ENCODE data around the gene IKZF1. TPM values are rescaled to one million over a fixed set of nuclear protein-coding genes. Genes with fewer than 3 reads are reported as not detected.

IKZF1 gene
- total RNA-seq, 1 donor from 2014 or later, result 44.9 TPM

GRCh38 chr7:50416527-50417182, 112.1 kb downstream of the IKZF1 start:
- TF ChIP-seq CTCF (IDR thresholded peaks at IDR 0.05), result no peak
- no peak for TF ChIP-seq POLR2AphosphoS5 (IDR thresholded peaks at IDR 0.05; ENCODE audit: insufficient read depth in 1 of 2, low read depth in 1 of 2)
- TF ChIP-seq POLR2A (IDR thresholded peaks at IDR 0.05), result no peak
- Histone ChIP-seq H3K9me3 (no peaks in the 10 kb centered on the region), H3K36me3 (no peaks in the 10 kb centered on the region), H3K4me3 (no peak overlapping the region), H3K27ac (no peak overlapping the region), H3K27me3 (no peaks in the 10 kb centered on the region), H3K4me1 (no peaks in the 10 kb centered on the region)
- no peak for DNase-seq (ENCODE audit: extremely low spot score in 2 of 2)
- intact Hi-C loops (cut with DNase I), result no loop called here

GRCh38 chr7:50418086-50418515, 113.6 kb downstream of the IKZF1 start:
- Histone ChIP-seq H3K27me3 (no peaks in the 10 kb centered on the region), H3K9me3 (no peaks in the 10 kb centered on the region), H3K4me3 (no peak overlapping the region), H3K4me1 (no peaks in the 10 kb centered on the region), H3K27ac (no peak overlapping the region), H3K36me3 (no peaks in the 10 kb centered on the region)
- TF ChIP-seq POLR2A (IDR thresholded peaks at IDR 0.05) (no peak), POLR2AphosphoS5 (IDR thresholded peaks at IDR 0.05; ENCODE audit: insufficient read depth in 1 of 2, low read depth in 1 of 2) (no peak), CTCF (IDR thresholded peaks at IDR 0.05) (peak; percentile 44 to 60 (median 53))
- DNase-seq (ENCODE audit: extremely low spot score in 2 of 2), result no peak
- intact Hi-C loops (cut with DNase I), result no loop called here

- intact Hi-C loops (cut with DNase I), result no loop called here
- no peaks in the 10 kb centered on the region for H3K36me3 ChIP-seq
- no peak for TF ChIP-seq POLR2AphosphoS5 (IDR thresholded peaks at IDR 0.05; ENCODE audit: insufficient read depth in 1 of 2, low read depth in 1 of 2)
- no peak for TF ChIP-seq CTCF (IDR thresholded peaks at IDR 0.05)
- no peak for TF ChIP-seq POLR2A (IDR thresholded peaks at IDR 0.05)
- H3K4me1 ChIP-seq, result no peaks in the 10 kb centered on the region
- no peak overlapping the region for H3K4me3 ChIP-seq
- no peaks in the 10 kb centered on the region for H3K27me3 ChIP-seq
- no peak overlapping the region for H3K27ac ChIP-seq
- no peak for DNase-seq (ENCODE audit: extremely low spot score in 2 of 2)
- no peaks in the 10 kb centered on the region for H3K9me3 ChIP-seq
These were observed 114.2 kb downstream of the IKZF1 start for GRCh38 chr7:50418526-50419290.

- TF ChIP-seq POLR2A (IDR thresholded peaks at IDR 0.05) (no peak), CTCF (IDR thresholded peaks at IDR 0.05) (no peak)
- intact Hi-C loops (cut with DNase I), result no loop called here
- H3K4me3 ChIP-seq, result no peak overlapping the region
- H3K27ac ChIP-seq, result no peak overlapping the region
- no peak for DNase-seq (ENCODE audit: extremely low spot score in 2 of 2)
- H3K27me3 ChIP-seq, result no peaks in the 10 kb centered on the region
- no peaks in the 10 kb centered on the region for H3K4me1 ChIP-seq
- no peaks in the 10 kb centered on the region for H3K9me3 ChIP-seq
- no peaks in the 10 kb centered on the region for H3K36me3 ChIP-seq
These were observed 116.5 kb downstream of the IKZF1 start for GRCh38 chr7:50421043-50421442.

GRCh38 chr7:50422858-50423257, 118.3 kb downstream of the IKZF1 start:
- Histone ChIP-seq H3K4me3 (no peak overlapping the region), H3K27me3 (no peaks in the 10 kb centered on the region), H3K4me1 (no peaks in the 10 kb centered on the region), H3K27ac (no peak overlapping the region), H3K36me3 (no peaks in the 10 kb centered on the region), H3K9me3 (no peaks in the 10 kb centered on the region)
- no peak for TF ChIP-seq POLR2A (IDR thresholded peaks at IDR 0.05)
- no peak for TF ChIP-seq POLR2AphosphoS5 (IDR thresholded peaks at IDR 0.05; ENCODE audit: insufficient read depth in 1 of 2, low read depth in 1 of 2)
- TF ChIP-seq CTCF (IDR thresholded peaks at IDR 0.05), result no peak
- intact Hi-C loops (cut with DNase I), result no loop called here
- no peak for DNase-seq (ENCODE audit: extremely low spot score in 2 of 2)
